ENCODE measurements around the gene SOX4.

The SOX4 gene

GRCh38 chr6:21593927-21594415, 420 bp downstream of the SOX4 start:
- peak in 1 of 4 experiments; percentile 1 for DNase-seq (ENCODE audit: low read depth in 4 of 4, low spot score in 1 of 4)

- DNase-seq (ENCODE audit: low read depth in 4 of 4, low spot score in 1 of 4): peak in 1 of 4 experiments; percentile 15
Observed at GRCh38 chr6:21594416-21595281, 1.1 kb downstream of the SOX4 start.

DNA sequence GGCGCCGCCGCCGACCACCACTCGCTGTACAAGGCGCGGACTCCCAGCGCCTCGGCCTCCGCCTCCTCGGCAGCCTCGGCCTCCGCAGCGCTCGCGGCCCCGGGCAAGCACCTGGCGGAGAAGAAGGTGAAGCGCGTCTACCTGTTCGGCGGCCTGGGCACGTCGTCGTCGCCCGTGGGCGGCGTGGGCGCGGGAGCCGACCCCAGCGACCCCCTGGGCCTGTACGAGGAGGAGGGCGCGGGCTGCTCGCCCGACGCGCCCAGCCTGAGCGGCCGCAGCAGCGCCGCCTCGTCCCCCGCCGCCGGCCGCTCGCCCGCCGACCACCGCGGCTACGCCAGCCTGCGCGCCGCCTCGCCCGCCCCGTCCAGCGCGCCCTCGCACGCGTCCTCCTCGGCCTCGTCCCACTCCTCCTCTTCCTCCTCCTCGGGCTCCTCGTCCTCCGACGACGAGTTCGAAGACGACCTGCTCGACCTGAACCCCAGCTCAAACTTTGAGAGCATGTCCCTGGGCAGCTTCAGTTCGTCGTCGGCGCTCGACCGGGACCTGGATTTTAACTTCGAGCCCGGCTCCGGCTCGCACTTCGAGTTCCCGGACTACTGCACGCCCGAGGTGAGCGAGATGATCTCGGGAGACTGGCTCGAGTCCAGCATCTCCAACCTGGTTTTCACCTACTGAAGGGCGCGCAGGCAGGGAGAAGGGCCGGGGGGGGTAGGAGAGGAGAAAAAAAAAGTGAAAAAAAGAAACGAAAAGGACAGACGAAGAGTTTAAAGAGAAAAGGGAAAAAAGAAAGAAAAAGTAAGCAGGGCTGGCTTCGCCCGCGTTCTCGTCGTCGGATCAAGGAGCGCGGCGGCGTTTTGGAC, 2.0 kb downstream of the SOX4 start:
- DNase-seq (ENCODE audit: low read depth in 4 of 4, low spot score in 1 of 4): no peak

DNA sequence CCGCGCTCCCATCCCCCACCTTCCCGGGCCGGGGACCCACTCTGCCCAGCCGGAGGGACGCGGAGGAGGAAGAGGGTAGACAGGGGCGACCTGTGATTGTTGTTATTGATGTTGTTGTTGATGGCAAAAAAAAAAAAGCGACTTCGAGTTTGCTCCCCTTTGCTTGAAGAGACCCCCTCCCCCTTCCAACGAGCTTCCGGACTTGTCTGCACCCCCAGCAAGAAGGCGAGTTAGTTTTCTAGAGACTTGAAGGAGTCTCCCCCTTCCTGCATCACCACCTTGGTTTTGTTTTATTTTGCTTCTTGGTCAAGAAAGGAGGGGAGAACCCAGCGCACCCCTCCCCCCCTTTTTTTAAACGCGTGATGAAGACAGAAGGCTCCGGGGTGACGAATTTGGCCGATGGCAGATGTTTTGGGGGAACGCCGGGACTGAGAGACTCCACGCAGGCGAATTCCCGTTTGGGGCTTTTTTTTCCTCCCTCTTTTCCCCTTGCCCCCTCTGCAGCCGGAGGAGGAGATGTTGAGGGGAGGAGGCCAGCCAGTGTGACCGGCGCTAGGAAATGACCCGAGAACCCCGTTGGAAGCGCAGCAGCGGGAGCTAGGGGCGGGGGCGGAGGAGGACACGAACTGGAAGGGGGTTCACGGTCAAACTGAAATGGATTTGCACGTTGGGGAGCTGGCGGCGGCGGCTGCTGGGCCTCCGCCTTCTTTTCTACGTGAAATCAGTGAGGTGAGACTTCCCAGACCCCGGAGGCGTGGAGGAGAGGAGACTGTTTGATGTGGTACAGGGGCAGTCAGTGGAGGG, 2.8 kb downstream of the SOX4 start:
- DNase-seq (ENCODE audit: low read depth in 4 of 4, low spot score in 1 of 4): no peak

- DNase-seq (ENCODE audit: low read depth in 4 of 4, low spot score in 1 of 4): no peak
Observed at GRCh38 chr6:21596949-21597682, 3.6 kb downstream of the SOX4 start.

- DNase-seq (ENCODE audit: low read depth in 4 of 4, low spot score in 1 of 4): no peak
Observed at GRCh38 chr6:21597801-21598673, 4.5 kb downstream of the SOX4 start.

- no peak for DNase-seq (ENCODE audit: low read depth in 4 of 4, low spot score in 1 of 4)
Observed at GRCh38 chr6:21598674-21599023, 5.1 kb downstream of the SOX4 start.

- no peak for DNase-seq (ENCODE audit: low read depth in 4 of 4, low spot score in 1 of 4)
Observed at GRCh38 chr6:21599051-21599696, 5.6 kb downstream of the SOX4 start.

DNA sequence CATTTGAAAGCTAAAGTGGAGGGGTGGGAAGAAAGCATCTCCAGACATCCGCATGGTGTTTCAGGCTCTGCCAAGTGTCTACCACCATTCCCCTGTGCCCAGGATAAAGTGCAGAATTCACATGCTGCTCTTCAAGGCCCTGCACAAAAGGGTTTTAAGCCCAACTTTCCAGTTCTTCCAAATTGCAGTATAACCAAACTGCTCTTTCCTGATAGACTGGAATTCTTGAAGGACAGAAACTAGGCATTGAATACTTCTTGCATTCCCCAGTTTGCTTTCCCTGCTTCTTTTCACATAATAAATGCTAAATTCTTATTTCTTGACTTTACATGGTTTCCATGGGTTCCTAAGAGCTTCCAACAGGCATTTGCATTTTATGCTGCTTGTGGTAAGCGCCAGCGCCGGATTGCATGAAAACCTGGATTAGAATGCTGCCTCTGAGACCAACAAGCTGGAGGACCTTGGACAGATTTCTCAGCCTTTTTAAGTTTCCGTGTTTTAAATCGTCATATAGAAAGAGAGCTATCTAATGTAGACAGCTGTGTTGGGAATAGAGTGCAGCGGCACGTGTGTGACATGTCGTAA, 7.9 kb downstream of the SOX4 start:
- no peak for DNase-seq (ENCODE audit: low read depth in 4 of 4, low spot score in 1 of 4)

- DNase-seq (ENCODE audit: low read depth in 4 of 4, low spot score in 1 of 4): no peak
Observed at GRCh38 chr6:21601932-21602390, 8.4 kb downstream of the SOX4 start.

GRCh38 chr6:21603082-21603952, 9.8 kb downstream of the SOX4 start:
- DNase-seq (ENCODE audit: low read depth in 4 of 4, low spot score in 1 of 4): no peak

- DNase-seq (ENCODE audit: low read depth in 4 of 4, low spot score in 1 of 4): no peak
Observed at GRCh38 chr6:21604081-21604480, 10.5 kb downstream of the SOX4 start.

DNA sequence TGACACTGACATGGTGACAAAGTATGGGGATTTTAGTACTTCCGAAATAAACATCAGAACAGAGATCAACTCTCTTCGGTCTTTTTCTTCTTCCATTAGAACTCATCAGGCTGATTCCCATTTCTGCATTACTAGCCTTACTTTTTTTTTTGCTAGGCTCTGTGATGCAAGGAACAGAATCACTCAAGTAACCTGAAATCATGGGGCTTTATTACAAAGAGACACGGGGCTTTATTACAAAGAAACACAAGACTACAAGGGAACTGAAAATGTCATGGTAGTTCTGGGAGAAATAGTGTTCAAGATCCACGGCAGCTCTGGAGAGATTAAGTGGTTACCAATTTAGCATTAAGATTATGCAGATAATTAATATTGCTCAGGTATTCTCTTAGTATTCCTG, 11.6 kb downstream of the SOX4 start:
- DNase-seq (ENCODE audit: low read depth in 4 of 4, low spot score in 1 of 4): no peak

DNA sequence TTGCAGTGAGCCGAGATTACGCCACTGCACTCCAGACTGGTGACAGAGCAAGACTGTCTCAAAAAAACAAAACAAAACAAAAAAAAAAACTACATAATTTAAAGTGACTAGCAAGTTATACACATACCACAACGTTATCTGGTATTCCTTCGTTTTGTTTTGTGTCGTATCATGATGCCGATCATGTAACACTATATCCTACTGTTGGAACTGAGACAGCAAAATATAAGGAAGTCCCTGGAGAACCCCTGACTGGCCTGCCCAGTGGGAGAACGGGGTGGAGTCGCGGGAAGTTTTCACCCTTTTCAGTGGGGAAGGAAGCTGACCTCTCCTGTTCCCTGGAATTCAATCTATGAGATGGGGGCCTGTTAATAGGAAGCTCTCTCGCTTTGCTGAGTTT, 15.1 kb downstream of the SOX4 start:
- no peak for DNase-seq (ENCODE audit: low read depth in 4 of 4, low spot score in 1 of 4)

GRCh38 chr6:21609881-21610329, 16.4 kb downstream of the SOX4 start:
- no peak for DNase-seq (ENCODE audit: low read depth in 4 of 4, low spot score in 1 of 4)

GRCh38 chr6:21610341-21610740, 16.8 kb downstream of the SOX4 start:
- DNase-seq (ENCODE audit: low read depth in 4 of 4, low spot score in 1 of 4): no peak

- DNase-seq (ENCODE audit: low read depth in 4 of 4, low spot score in 1 of 4): no peak
Observed at GRCh38 chr6:21611485-21611884, 17.9 kb downstream of the SOX4 start.

All from stimulated activated CD4-positive, alpha-beta T cell treated with anti-CD3 and anti-CD28 coated beads, Interleukin-1b, Interleukin-23, amount 100 ng/mL, for 24 hours (primary cell).